ENCODE measurements around the gene CTXN1. TPM values are rescaled to one million over a fixed set of nuclear protein-coding genes. Genes with fewer than 3 reads are reported as not detected.

The CTXN1 gene
- total and polyA plus RNA-seq, 2 experiments from 2014 or later: 22.8 to 48.5 TPM

- TF ChIP-seq CTCF (IDR thresholded peaks at IDR 0.05; ENCODE audit: low read depth, low read length): no peak
- DNase-seq (ENCODE audit: low read depth in 1 of 2, low spot score in 1 of 2): no peak
- Histone ChIP-seq H3K36me3 (no peaks in the 10 kb centered on the region), H3K4me3 (no peak overlapping the region), H3K4me1 (ENCODE audit: low read depth) (peaks cover 14% of the 10 kb centered on the region), H3K27me3 (no peaks in the 10 kb centered on the region), H3K27ac (no peak overlapping the region), H3K9me3 (ENCODE audit: low read depth) (no peaks in the 10 kb centered on the region)
Measured at GRCh38 chr19:7900401-7900870, 25.5 kb downstream of the CTXN1 start.

GRCh38 chr19:7899751-7900378 lies 26.1 kb downstream of the CTXN1 start:
- Histone ChIP-seq H3K36me3 (no peaks in the 10 kb centered on the region), H3K27ac (no peak overlapping the region), H3K9me3 (ENCODE audit: low read depth) (no peaks in the 10 kb centered on the region), H3K27me3 (no peaks in the 10 kb centered on the region), H3K4me1 (ENCODE audit: low read depth) (peaks cover 9% of the 10 kb centered on the region), H3K4me3 (no peak overlapping the region)
- DNase-seq (ENCODE audit: low read depth in 1 of 2, low spot score in 1 of 2): no peak
- TF ChIP-seq CTCF (IDR thresholded peaks at IDR 0.05; ENCODE audit: low read depth, low read length): no peak

- H3K36me3 ChIP-seq: no peaks in the 10 kb centered on the region
- no peaks in the 10 kb centered on the region for H3K27me3 ChIP-seq
- no peaks in the 10 kb centered on the region for H3K9me3 ChIP-seq (ENCODE audit: low read depth)
- H3K4me1 ChIP-seq (ENCODE audit: low read depth): peaks cover 4% of the 10 kb centered on the region
- TF ChIP-seq CTCF (IDR thresholded peaks at IDR 0.05; ENCODE audit: low read depth, low read length): no peak
- H3K27ac ChIP-seq: no peak overlapping the region
- DNase-seq (ENCODE audit: low read depth in 1 of 2, low spot score in 1 of 2): no peak
- no peak overlapping the region for H3K4me3 ChIP-seq
Measured at GRCh38 chr19:7898967-7899366, 27.0 kb downstream of the CTXN1 start.

GRCh38 chr19:7897292-7897691 lies 28.6 kb downstream of the CTXN1 start:
- Histone ChIP-seq H3K36me3 (no peaks in the 10 kb centered on the region), H3K27ac (no peak overlapping the region), H3K4me1 (ENCODE audit: low read depth) (no peaks in the 10 kb centered on the region), H3K27me3 (no peaks in the 10 kb centered on the region), H3K9me3 (ENCODE audit: low read depth) (no peaks in the 10 kb centered on the region), H3K4me3 (no peak overlapping the region)
- TF ChIP-seq CTCF (IDR thresholded peaks at IDR 0.05; ENCODE audit: low read depth, low read length): no peak
- no peak for DNase-seq (ENCODE audit: low read depth in 1 of 2, low spot score in 1 of 2)

- Histone ChIP-seq H3K27me3 (no peaks in the 10 kb centered on the region), H3K4me3 (no peak overlapping the region), H3K9me3 (ENCODE audit: low read depth) (no peaks in the 10 kb centered on the region), H3K4me1 (ENCODE audit: low read depth) (no peaks in the 10 kb centered on the region), H3K36me3 (no peaks in the 10 kb centered on the region), H3K27ac (no peak overlapping the region)
- DNase-seq (ENCODE audit: low read depth in 1 of 2, low spot score in 1 of 2): no peak
- TF ChIP-seq CTCF (IDR thresholded peaks at IDR 0.05; ENCODE audit: low read depth, low read length): no peak
Measured at GRCh38 chr19:7895565-7895964, 30.4 kb downstream of the CTXN1 start.
